NT2/D1 (cell line): ENCODE measurements around the gene RIMBP2.

ENCODE experiments used
- DNase-seq: peaks from one replicate; pipeline ENCODE4 v3.0.0-alpha.2; 2011; ENCODE audit warnings: low read depth, low spot score
- H3K27me3 ChIP-seq: 2 replicates; pipeline ENCODE4 v1.6.0; 2011; ENCODE audit warnings: mild to moderate bottlenecking; ENCODE audit not compliant: insufficient read length, insufficient read depth
- H3K36me3 ChIP-seq: 2 replicates; pipeline ENCODE4 v1.6.1; 2011; ENCODE audit warnings: mild to moderate bottlenecking, low read length, mixed read lengths; ENCODE audit not compliant: insufficient read depth, insufficient read length
- H3K4me1 ChIP-seq: 2 replicates; pipeline ENCODE4 v1.5.1; 2011; ENCODE audit not compliant: insufficient read depth, insufficient read length
- H3K4me3 ChIP-seq: 2 replicates; pipeline ENCODE4 v1.5.1; 2011; ENCODE audit warnings: low read depth; ENCODE audit not compliant: insufficient read length
- H3K9ac ChIP-seq: 2 replicates; pipeline ENCODE4 v1.6.0; 2011; ENCODE audit warnings: low read depth; ENCODE audit not compliant: insufficient read length
- H3K9me3 ChIP-seq: 2 replicates; pipeline ENCODE4 v1.5.1; 2011; ENCODE audit warnings: mild to moderate bottlenecking, low read length; ENCODE audit not compliant: insufficient read depth
- SUZ12 ChIP-seq: IDR thresholded peaks from 2 replicates; pipeline ENCODE4 v1.6.1; 2011; ENCODE audit not compliant: insufficient read length, insufficient read depth; ENCODE audit errors: extremely low read depth
- YY1 ChIP-seq: IDR thresholded peaks from 2 replicates; pipeline ENCODE4 v1.6.1; 2011; ENCODE audit not compliant: insufficient read length, insufficient read depth
- ZNF274 ChIP-seq: IDR thresholded peaks from 2 replicates; pipeline ENCODE4 v1.6.1; 2011; ENCODE audit warnings: mild to moderate bottlenecking, low read depth, low read length

Gene RIMBP2

DNA sequence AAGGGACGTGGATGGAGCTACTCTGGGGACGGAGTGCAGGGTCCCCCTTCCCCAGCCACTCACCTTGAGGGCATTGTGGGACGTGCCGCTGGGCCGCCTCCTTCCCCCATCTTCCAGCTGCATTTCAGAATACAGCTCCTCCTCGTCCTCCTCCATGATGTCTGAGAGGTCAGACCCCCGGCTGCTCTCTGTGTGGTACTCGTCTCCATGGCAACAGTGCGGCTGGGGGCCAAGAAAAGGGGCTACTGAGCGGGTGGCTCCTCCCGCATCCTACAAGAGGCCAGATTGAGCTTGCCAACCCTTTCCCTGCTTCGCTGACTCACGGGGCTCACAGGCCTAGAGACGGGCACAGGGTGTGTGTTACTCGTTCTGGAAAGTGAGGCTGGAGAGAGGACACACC lies 288.0 kb downstream of the RIMBP2 start:
- DNase-seq: no peak
- no peaks in the 10 kb centered on the region for H3K9me3 ChIP-seq
- TF ChIP-seq ZNF274 (no peak), SUZ12 (no peak), YY1 (no peak)
- no peak overlapping the region for H3K4me3 ChIP-seq
- H3K9ac ChIP-seq: no peak overlapping the region
- no peaks in the 10 kb centered on the region for H3K27me3 ChIP-seq
- H3K36me3 ChIP-seq: no peaks in the 10 kb centered on the region
- H3K4me1 ChIP-seq: no peaks in the 10 kb centered on the region

DNA sequence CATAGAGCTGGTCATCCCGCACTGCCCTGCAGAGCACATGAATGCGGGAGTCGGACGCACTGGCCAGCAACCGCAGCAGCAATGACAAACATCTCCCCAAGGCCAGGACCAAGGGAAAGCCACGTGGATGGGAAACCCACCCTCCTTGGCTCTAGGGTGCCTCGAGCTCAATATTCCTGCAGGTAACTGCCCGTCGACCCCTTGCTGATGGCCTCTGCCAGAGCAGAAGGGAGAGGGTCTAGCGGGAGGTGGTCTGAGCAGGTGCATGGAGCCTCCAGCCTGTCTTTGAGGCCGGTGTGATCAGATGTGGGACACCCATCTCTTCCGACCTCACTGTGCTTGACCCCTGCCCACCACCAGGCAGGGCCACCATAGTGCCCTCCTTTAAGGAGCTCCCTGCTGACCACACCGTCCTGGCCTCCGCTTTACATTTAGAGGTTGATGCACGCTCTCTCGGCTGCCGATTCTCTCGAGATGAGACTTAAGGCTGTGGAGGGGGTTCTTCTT lies 288.7 kb downstream of the RIMBP2 start:
- H3K9ac ChIP-seq: no peak overlapping the region
- H3K9me3 ChIP-seq: no peaks in the 10 kb centered on the region
- H3K4me3 ChIP-seq: no peak overlapping the region
- H3K27me3 ChIP-seq: no peaks in the 10 kb centered on the region
- no peaks in the 10 kb centered on the region for H3K36me3 ChIP-seq
- no peak for DNase-seq
- TF ChIP-seq YY1: no peak
- TF ChIP-seq ZNF274: no peak
- TF ChIP-seq SUZ12: no peak
- H3K4me1 ChIP-seq: no peaks in the 10 kb centered on the region

DNA sequence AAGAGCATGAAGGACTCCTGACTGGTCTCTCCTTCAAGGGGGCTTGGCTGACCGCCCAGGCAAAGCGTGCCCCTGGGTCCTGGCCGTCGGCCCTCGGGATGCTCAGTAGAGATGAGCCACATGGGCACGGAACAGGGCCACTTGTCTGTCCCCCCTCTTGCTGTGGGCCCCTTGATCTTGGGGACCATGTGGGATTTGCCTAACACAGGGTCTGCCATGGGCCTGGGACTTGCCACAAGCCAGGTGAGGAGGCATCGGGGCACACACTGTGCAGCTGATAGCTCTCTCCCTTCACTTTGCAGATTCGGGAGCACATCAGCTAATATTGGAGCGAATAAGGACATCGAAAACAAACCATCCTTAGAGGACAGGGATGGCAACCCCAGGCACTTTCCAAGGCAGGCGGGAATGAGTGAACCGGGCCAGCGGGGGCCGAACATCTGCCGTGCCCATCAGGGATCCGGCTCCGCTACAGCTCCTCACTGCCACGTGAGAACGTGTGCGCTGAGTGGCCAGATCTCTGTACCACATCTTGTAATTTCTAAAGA lies 290.3 kb downstream of the RIMBP2 start:
- H3K36me3 ChIP-seq: no peaks in the 10 kb centered on the region
- no peak overlapping the region for H3K4me3 ChIP-seq
- no peak overlapping the region for H3K9ac ChIP-seq
- H3K27me3 ChIP-seq: no peaks in the 10 kb centered on the region
- H3K4me1 ChIP-seq: no peaks in the 10 kb centered on the region
- DNase-seq: no peak
- TF ChIP-seq YY1 (no peak), SUZ12 (no peak), ZNF274 (no peak)
- H3K9me3 ChIP-seq: no peaks in the 10 kb centered on the region

DNA sequence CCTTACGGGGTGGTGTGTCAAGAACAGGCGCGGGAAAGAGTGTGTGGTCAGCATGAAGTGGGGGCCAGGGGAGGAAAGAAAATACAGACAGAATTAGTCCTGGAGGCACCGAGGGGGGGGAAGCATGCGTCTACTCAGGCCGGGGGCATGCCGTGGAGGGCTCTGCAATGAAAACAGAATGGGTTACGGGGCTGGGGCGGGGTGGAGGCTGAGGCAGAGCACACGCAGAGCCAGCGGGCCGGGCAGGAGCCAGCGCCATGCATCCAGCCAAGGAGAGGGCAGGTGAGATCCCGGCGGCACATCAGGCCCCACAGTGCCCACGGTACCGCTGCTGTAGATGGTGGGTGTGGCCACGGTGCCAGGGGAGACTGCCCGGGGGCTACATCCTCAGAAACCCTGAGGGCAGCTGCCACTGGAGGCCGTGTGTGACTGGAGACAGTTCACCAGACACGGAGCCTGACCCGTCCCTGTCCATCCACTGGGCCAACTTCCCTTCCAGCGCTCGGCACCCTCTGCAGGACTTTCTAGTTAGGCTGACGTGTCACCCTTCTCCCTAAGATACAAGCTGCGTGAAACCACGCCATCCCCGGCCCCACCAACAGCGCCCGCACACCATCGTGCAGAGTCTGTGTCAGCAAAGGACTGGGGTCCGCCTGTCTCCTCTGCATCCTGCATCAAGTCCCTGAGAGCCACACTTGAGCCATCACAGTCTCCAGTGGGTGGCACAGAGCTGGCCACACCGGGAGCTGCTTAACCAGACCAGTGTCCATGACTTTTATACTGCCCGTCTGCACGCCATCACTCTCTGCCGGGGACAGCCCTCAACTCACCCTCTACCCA lies 291.0 kb downstream of the RIMBP2 start:
- Histone ChIP-seq H3K4me1 (no peaks in the 10 kb centered on the region), H3K9ac (no peak overlapping the region), H3K27me3 (no peaks in the 10 kb centered on the region), H3K9me3 (no peaks in the 10 kb centered on the region), H3K4me3 (no peak overlapping the region), H3K36me3 (no peaks in the 10 kb centered on the region)
- DNase-seq: no peak
- TF ChIP-seq ZNF274: no peak
- TF ChIP-seq YY1: no peak
- TF ChIP-seq SUZ12: no peak

DNA sequence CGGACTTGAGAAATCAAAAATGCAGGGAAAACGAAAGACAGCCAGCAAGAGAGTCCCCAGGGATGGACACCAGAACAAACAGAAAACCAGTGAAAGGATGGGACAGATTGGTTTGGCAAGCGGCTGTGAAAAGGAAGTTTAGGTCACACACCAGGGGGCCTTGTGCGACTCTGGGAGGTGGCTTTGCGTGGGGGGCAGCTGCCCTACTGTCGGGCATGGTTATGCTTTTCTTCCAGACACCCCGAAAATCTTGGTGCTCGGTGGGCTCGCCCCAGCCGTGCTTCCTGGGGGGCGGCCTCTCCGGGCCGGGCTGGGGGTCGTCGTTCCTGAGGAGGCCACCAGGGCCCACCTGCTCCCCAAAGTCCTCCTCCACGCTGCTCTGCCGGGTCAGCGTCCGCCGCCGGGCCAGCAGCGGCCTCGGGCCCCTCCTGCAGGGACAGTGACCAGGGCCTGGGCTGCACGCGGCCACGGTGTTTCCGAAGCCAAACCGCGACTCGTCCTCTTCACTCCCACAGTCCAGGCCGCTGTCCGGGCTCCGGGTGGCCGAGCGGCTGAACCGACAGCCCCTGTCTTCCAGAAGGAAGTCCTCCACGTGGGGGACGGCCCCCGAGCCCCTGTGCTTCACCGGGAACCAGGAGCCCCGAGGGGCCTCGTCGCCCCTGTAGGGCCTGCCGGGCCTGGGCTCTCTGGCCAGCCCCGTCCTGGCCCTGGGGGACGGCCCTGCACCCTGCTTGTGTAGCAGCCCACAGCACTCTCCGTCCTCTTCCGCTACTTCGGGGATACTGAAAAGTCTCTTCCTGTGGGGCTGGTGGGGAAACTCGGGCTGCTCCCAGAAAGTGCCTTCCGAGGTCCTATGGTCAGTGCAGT lies 291.9 kb downstream of the RIMBP2 start:
- H3K4me1 ChIP-seq: no peaks in the 10 kb centered on the region
- TF ChIP-seq YY1 (no peak), ZNF274 (no peak), SUZ12 (no peak)
- H3K36me3 ChIP-seq: no peaks in the 10 kb centered on the region
- H3K27me3 ChIP-seq: no peaks in the 10 kb centered on the region
- DNase-seq: no peak
- no peak overlapping the region for H3K9ac ChIP-seq
- H3K9me3 ChIP-seq: no peaks in the 10 kb centered on the region
- no peak overlapping the region for H3K4me3 ChIP-seq

DNA sequence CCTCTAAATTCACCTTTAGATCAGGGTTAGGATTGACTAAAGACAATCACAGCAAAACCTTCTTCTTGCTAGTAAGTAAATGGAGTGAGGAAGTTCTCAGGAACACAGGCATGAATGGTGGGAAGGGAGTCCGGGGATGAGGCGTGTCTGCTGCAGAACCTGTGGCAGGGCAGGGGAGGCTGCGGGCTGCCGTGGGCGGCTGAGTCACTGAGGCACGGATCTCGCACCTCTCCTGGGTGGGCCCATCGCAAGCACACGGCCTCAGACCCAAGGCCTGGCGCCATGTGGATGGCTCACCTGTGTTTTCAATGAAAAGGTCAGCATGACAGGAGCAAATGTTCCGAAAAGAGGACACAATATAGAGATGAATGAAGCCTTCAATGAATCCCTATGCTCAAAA lies 293.0 kb downstream of the RIMBP2 start:
- H3K27me3 ChIP-seq: no peaks in the 10 kb centered on the region
- H3K9me3 ChIP-seq: no peaks in the 10 kb centered on the region
- DNase-seq: no peak
- H3K4me1 ChIP-seq: no peaks in the 10 kb centered on the region
- no peak for TF ChIP-seq YY1
- no peak for TF ChIP-seq SUZ12
- TF ChIP-seq ZNF274: no peak
- no peak overlapping the region for H3K9ac ChIP-seq
- H3K4me3 ChIP-seq: no peak overlapping the region
- no peaks in the 10 kb centered on the region for H3K36me3 ChIP-seq
